ENCODE results near the gene CCDC81. TPM values are rescaled to one million over a fixed set of nuclear protein-coding genes. Genes with fewer than 3 reads are reported as not detected.

CCDC81 gene
- total RNA-seq, 4 donors from 2014 or later, result 0.51 to 1.1 TPM; not detected in 2

DNA sequence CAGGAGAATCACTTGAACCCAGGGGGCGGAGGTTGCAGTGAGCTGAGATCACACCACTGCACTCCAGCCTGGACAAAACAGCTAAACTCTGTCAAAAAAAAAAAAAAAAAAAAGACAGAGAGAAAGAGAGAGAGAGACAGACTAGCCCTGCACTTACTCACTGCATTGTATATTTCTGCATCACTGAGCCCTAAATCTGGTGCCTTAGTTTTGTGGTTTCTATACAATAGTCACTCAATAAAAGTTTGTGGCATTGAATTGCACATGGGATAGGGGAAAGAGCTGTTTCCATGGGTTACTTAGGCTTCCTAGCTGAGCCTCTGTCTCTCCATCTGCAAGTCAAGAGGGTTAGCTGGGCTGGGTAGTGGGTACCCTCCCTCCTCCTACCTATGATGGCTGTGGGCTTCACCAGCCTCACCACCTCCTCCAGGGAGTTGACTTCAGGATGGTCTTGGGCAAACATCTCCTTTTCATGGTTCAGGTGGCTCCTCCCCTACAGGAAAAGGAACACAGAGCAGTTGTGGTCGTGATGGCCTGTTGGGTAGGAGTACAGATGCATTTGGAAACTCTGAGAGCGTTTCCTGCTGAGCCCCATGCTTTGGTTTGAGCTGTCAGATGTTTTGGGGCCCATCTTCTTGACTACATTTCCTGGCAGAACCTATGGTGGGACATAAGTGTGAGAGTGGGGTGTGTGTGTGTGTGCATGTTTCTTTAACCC is 73.2 kb downstream of the CCDC81 start:
- TF ChIP-seq, protein P1, sequence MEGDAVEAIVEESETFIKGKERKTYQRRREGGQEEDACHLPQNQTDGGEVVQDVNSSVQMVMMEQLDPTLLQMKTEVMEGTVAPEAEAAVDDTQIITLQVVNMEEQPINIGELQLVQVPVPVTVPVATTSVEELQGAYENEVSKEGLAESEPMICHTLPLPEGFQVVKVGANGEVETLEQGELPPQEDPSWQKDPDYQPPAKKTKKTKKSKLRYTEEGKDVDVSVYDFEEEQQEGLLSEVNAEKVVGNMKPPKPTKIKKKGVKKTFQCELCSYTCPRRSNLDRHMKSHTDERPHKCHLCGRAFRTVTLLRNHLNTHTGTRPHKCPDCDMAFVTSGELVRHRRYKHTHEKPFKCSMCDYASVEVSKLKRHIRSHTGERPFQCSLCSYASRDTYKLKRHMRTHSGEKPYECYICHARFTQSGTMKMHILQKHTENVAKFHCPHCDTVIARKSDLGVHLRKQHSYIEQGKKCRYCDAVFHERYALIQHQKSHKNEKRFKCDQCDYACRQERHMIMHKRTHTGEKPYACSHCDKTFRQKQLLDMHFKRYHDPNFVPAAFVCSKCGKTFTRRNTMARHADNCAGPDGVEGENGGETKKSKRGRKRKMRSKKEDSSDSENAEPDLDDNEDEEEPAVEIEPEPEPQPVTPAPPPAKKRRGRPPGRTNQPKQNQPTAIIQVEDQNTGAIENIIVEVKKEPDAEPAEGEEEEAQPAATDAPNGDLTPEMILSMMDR (IDR thresholded peaks at IDR 0.05; ENCODE audit: low read depth), result no peak

DNA sequence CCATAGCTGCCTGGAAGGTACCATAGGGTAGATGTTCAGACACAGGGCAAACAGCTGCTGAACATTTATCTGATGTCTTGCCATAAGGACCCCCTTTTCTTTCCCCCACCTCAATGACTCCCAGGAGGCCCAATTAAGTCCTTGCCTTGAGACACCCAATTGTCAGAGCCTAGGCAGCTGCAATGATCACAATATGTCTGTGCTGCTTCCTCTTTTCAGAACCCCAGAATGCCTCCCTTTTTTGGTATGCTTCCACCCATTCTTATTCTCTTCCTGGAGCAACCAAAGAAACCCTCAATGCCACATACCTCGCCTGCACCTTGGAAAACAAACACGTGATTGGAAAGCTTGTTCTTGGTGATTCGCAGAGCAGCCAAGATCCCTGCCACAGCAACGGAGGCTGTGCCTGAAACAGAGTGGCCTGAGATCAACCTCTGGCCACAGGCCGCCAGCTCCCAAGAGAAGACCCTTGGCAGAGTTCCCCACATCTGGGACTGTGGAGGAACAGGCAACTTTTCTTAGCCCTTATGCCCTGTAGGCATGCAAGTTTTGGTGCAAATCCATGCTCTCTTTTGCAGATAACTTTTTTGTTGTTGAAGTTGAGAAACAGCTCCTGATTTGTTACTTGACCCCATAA is 75.4 kb downstream of the CCDC81 start:
- TF ChIP-seq, protein P1 (IDR thresholded peaks at IDR 0.05; ENCODE audit: low read depth), result no peak

DNA sequence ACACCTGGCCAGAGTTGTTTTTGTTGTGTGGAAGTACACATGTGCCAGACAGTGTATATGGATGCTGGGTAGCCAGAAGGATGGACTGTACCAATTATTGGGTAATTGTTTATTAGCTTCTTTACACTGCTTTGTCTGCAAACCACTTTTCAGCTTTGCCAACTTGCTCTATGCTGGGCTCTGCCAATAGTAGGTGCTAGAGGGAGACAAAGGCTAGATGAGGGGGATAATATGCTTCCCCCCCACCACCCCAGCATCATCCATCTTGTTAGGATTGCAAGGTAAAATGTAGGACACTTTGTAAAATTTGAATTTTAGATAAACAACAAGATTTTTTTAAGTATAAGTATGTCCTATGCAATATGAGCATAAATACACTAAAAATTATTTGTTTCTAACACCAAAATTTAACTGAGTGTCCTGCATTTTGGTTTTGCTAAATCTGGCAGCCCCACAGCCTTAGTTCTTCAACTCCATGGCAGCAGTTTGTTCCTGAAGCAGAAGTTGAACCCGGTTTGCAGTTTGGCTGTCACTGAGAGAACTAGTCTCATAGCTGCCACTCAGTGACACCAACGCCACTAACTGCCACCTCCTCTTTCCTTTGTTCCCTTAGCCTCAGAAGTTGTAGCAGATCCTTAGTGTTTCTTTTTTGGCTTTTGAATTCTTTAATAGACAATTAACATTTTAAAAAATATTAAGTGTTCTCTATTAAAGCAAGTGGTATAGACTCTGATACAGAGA is 78.8 kb downstream of the CCDC81 start:
- TF ChIP-seq, protein P1 (IDR thresholded peaks at IDR 0.05; ENCODE audit: low read depth), result no peak

DNA sequence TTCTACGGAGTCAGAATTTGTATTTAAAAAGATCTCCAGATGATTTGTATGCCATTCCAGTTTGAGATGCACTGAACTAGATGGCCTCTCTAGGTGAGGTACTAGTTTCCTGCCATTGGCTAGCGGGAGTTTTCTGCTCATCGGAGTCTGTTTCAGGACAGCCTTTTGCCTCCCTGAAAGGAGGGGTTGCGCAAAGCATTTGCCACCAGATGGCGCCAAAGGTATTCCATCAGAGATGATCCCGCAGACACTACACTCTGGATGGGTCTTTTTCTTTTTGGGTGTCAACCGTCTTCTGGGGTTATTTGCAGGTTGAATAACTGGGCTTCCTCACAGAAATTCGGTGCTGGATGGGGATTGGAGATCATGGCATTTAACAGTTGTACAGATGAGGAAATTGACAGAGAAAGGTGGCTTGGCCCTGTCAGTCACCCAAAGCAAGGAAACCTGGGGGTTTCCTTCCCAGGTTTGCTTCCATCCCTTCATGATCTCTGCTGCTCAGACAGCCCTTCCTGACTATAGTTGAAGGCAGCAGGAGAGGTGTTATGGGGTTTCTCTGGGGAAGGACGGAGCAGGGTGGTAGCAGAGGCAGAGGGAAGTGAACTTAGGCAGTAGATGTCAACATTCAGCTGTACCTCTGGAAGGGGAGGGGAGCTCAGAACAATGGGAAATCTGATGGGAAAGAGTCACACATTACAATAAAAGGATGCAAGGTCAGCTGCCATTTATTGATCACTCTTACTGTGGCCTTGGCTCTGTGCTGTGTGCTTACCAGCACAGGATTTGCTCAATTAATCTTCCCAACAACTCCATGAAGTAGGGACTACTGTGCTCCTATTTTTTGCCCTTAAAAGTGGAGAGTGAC is 81.6 kb downstream of the CCDC81 start:
- TF ChIP-seq, protein P1 (IDR thresholded peaks at IDR 0.05; ENCODE audit: low read depth), result no peak

DNA sequence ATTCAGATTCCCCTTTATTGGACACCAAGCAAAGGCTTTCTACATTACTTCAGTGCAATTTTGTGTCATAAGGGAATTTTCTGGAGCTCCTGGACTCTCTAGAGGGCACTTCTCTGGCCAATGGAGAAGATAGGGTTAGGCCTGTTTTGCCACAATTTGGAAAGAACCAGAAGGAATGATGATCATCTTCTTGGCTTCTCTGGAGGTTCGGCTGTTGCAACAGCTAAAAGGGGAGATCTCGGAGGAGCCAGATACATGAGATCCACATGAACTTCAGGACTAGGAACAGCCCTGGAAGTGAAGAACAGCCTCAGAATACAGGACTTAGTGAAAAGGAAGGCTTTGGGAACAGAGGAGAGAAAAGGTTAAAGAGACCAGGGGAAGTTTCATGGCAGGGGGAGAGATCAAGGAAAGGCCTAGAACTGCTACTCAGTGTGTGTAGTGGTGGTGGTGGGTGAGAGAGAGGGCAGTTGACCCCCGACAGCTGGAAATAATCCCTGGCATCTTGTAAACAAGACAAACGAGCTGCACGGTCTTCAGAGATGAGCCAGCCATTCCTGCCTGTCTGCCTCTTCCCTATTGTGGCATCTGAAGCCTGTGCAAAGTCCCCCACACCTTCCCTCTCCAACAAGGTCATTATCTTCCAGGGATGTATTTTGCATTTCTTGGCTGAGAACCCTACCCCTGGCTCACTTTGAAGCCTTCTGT is 83.8 kb downstream of the CCDC81 start:
- TF ChIP-seq, protein P1 (IDR thresholded peaks at IDR 0.05; ENCODE audit: low read depth), result no peak

DNA sequence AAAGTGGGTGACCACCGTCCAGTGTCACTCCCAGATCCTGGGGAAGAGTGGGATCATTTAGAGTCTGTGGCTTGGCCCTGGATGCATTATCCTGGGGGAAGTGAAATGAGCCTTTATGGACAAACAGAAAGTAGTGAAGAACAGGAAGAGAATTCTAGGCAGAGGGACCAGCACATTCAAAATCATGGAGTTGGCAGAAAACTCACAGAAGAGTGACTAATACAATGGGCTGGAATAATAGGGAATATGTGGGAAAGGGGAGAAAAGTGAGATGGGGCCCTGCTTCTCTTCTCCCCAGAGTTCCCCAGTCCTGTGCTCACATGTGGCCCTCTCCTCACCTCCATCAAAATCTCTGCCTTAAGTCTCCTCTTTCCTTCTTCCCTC is 84.3 kb downstream of the CCDC81 start:
- TF ChIP-seq, protein P1 (IDR thresholded peaks at IDR 0.05; ENCODE audit: low read depth), result no peak
